NCI-H446 treated with DMSO at 0.1 percent for 48 hours (cell line): ENCODE measurements around the gene MEF2A.
"Not testable (repeated sequence)": the region's sequence is repeated elsewhere in the genome, so short reads cannot be mapped to it uniquely, and the experiment has no call there.

ENCODE experiments used
- DNase-seq: peaks from one replicate; lab custom pipeline; 2025; lab: John Stamatoyannopoulos, UW

The MEF2A gene

DNA sequence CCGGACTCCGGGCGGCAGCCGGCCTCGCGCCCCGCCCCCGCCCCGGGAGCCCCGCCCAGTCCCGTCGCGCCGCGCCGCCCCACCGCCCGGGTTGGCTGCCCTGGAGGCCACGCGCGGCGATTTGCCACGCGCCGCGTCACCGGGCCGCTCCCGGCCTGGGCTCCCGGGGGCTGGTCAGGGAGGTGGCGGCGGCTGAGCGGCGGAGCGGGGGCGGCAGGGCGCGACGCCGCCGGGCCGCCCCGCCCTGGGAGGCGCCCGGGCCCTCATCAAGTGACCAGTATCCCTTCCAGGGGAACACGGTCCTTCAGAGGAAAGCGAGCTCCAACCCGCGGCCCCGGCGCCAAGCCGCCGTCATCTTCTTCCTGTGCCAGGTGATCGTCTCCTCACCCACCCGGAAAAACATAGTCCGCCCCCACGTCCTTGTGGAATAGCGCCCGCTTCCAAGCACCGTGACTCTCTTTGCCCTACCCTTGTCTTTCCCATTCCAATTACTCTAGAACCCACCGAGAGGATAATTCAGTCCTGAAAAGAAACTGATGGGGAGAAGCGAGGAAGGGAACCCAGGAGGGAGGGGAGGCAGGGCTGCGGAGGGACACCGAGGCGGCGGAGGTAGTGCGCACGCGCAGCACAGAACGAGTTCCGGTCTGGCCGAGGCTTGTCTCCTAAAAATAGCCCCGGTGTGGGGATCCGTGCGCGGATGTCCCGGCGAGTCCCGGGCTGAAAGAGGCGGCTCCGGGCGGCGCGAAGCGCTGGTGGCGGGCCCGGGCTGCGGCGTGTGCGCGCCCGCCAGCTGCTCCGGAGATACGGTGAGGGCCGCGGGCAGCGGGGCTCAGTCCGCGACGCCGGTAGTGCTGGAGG, at the start of gene MEF2A:
MEF2A (plus strand) TSS at position 686 of the 858 bp plus-strand sequence. CDS start 67,136 bp downstream, outside the sequence.
- peak; percentile 76 for DNase-seq

- DNase-seq = no peak
Observed at GRCh38 chr15:99518191-99518590, 47.6 kb upstream of the MEF2A start.

GRCh38 chr15:99519366-99519765, 46.4 kb upstream of the MEF2A start:
- not testable (repeated sequence) for DNase-seq

DNA sequence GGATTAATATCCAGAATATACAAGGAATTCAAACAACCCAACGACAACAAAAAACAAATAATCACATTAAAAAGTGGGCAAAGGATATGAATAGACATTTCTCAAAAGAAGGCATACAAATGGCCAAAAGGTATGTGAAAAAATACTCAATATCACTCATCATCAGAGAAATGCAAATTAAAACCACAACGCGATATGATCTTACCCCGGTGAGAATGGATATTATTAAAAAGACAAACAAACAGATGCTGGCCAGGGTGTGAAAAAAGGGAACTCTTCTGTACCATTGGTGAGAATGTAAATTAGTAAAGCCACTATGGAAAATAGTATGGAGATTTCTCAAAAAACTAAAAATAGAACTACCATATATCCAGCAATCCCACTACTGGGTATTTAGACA, 43.5 kb upstream of the MEF2A start:
- DNase-seq = no peak

- DNase-seq = no peak
Observed at GRCh38 chr15:99526176-99526575, 39.6 kb upstream of the MEF2A start.

DNA sequence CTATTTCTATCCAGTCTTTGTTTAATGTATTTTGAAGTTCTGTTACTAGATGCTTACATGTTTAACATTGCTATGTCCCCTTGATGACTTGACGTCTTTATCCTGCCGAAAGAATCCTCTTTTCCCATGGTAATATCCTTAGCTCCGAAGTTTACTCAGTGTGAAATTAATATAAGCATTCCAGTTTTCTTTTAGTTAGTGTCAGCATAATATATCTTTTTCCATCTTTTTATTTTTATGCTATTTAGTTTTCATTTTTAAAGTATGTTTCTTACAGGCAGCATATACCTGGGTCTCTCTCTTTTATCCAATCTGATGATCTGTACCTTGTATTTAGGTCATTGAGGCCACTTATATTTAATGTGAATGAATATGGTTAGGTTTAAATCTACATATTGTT, 39.1 kb upstream of the MEF2A start:
- DNase-seq = no peak

- DNase-seq = peak; percentile 21
Observed at GRCh38 chr15:99536422-99537040, 29.3 kb upstream of the MEF2A start.

- DNase-seq = no peak
Observed at GRCh38 chr15:99537344-99537743, 28.4 kb upstream of the MEF2A start.

- no peak for DNase-seq
Observed at GRCh38 chr15:99538261-99538660, 27.5 kb upstream of the MEF2A start.

DNA sequence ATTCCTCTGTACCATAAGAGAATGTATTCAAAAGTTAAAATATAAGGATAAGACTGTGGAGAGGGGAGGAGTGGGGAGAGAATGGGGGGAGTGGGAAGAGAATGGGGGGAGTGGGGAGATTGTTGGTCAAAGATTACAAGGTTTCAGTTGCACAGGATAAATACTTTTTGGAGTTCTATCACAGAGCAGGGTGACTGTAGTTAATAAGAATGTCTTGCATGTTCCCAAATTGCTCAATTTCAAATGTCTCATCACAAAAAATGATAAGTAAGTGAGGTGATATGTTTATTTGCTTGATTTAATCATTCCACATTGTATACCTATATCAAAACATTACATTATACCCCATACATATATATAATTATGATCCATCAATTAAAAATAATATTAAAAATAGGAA, 23.0 kb upstream of the MEF2A start:
- no peak for DNase-seq

- no peak for DNase-seq
Observed at GRCh38 chr15:99545605-99546004, 20.2 kb upstream of the MEF2A start.

DNA sequence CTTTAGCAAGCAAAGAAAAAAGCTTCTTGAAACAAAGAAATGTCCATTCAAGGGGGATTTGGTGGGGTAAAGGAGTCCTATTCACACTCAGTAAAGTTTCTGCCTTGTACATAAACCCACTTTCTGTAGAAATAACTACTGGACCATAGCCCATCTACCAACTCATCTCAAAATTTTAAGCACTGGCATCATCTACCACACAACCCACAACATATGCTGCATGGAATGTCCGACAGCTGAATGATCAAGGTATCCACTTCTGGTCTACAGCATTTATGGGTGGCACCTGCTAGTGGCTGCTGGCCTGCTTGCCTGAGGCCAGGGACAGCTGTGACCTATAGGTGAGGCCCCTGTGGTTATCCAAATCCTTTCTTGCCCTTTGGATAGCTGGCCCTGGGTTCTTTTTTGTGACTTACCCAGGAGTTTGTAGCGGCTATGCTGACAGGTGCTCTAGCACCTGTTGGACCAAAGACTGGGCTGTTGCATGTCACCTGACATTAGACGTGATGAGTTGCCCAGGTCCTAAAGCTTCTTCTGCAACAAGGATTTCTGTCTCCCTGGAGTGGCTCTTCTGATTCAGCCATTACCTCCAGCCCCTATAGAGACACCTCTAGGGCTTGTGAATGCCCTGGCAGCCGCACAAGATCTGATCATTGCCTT, 19.2 kb upstream of the MEF2A start:
- no peak for DNase-seq

DNA sequence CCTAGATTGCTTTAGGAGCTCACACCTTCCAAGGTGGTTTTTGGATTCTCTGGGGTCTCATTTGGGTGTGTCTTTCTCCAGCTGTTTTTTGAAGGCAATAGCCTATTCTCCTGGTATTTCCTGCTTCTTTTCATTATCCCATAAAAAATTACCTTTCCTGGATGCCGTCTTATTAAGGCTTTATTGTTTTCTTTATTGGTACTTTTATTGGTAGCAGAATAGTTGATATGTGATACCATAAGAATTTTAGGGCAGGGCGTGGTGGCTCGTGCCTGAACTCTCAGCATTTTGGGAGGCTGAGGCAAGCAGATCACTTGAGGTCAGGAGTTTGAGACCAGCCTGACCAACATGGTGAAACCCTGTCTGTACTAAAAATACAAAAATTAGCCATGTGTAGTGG, 18.3 kb upstream of the MEF2A start:
- no peak for DNase-seq

- no peak for DNase-seq
Observed at GRCh38 chr15:99550077-99550476, 15.7 kb upstream of the MEF2A start.

DNA sequence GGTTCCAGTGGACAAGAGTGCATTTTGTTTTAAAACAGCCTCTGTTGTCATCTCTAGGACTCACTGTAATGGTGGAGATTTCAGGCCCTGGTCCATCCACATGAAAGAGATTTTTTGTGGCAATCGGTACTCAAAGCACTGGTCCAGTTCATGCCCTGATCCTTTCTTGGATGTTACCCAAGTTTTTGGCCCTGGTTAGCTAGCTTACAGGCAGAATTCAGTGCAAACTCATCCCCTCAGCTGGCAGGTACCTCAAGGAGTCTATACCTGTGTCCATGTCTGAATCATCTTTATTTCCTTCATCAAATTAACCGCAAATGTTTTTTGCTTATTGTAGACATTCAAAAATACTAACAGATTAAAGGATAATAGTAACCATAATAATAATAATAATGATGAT, 13.7 kb upstream of the MEF2A start:
- no peak for DNase-seq

GRCh38 chr15:99554880-99555488, 10.8 kb upstream of the MEF2A start:
- DNase-seq = no peak

- DNase-seq = no peak
Observed at GRCh38 chr15:99556011-99556410, 9.8 kb upstream of the MEF2A start.

GRCh38 chr15:99556578-99556977, 9.2 kb upstream of the MEF2A start:
- no peak for DNase-seq

- DNase-seq = no peak
Observed at GRCh38 chr15:99558084-99558483, 7.7 kb upstream of the MEF2A start.

DNA sequence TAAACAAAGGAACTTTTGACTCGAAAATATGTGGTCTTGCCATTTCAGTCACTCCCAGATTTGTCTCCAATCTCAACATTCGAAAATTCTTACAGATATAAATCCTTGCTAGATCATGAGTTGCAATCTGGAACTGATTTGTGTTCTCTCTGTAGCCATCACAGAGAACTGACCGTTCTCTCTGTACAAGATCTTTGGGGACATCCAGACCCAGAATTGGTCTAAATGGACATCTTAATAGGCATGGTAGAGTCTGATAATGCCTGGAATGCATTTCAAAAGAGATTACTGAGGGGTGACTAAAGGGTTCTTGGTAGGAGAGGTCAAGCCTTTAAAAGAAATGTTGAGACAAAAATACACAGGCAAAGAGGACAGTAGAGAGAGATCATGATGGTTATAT, 7.2 kb upstream of the MEF2A start:
- no peak for DNase-seq

GRCh38 chr15:99561476-99562230, 4.1 kb upstream of the MEF2A start:
- DNase-seq = no peak

- no peak for DNase-seq
Observed at GRCh38 chr15:99562238-99562637, 3.5 kb upstream of the MEF2A start.
